Breast epithelium (tissue), 3 donors: ENCODE data around the gene TMEM121.
"Not testable (repeated sequence)": the region's sequence is repeated elsewhere in the genome, so short reads cannot be mapped to it uniquely, and the experiment has no call there.

Experiments
- CTCF ChIP-seq, 3 donors: fragments of 450-650 bp; IDR thresholded peaks; one replicate each; pipeline ENCODE4 v1.5.1; 2016 to 2017; ENCODE audit warnings: antibody characterized with exemption in 3 of 3, mild to moderate bottlenecking in 3 of 3, moderate library complexity in 3 of 3
- POLR2A ChIP-seq: fragments of 450-650 bp; IDR thresholded peaks from one replicate; pipeline ENCODE4 v1.6.1; 2016; ENCODE audit warnings: antibody characterized with exemption, mild to moderate bottlenecking, moderate library complexity
- POLR2AphosphoS5 ChIP-seq, 3 donors: sonication (generic); formaldehyde crosslinking; IDR thresholded peaks; one replicate each; pipeline ENCODE4 v1.6.1; 2017; ENCODE audit warnings: antibody characterized with exemption in 3 of 3

- not testable (repeated sequence) for TF ChIP-seq CTCF (IDR thresholded peaks at IDR 0.05); POLR2A; POLR2AphosphoS5 (IDR thresholded peaks at IDR 0.05)
Observed at GRCh38 chr14:105566248-105567163, 40.1 kb downstream of the TMEM121 start.
